GM23248 (cell line): Measurements from ENCODE around the gene MAP1B.

ENCODE experiments used
- EZH2 ChIP-seq: fragments of 200-600 bp; sonication (generic); IDR thresholded peaks from 2 replicates; pipeline ENCODE4 v1.6.1; 2018; ENCODE audit warnings: antibody characterized with exemption, mild to moderate bottlenecking; ENCODE audit not compliant: insufficient read depth, poor library complexity, severe bottlenecking
- EZH2phosphoT487 ChIP-seq: fragments of 200-600 bp; sonication (generic); IDR thresholded peaks from 2 replicates; pipeline ENCODE4 v1.6.1; 2018; ENCODE audit warnings: antibody characterized with exemption, moderate library complexity, mild to moderate bottlenecking, low read depth; ENCODE audit not compliant: insufficient read depth

DNA sequence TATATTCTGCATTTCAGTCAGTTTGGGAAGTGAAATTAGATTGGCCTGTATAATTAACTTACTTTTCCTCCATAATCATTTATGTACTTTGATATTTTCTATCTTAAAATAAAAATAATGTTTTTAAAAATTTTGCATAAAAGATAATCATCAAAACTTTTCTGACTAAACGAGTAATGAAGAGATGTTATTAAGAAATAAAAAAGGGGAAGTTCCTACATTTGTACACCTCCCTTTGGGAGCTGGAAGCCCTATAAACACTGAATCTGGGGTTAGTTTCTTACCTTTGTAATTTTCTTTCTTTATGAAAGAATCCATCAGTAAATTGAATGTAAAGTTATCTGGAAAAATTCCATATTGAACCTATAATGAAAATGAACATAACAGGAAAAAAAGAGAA lies 126.6 kb downstream of the MAP1B start:
- TF ChIP-seq EZH2phosphoT487 (no peak), EZH2 (no peak)
